ENCODE data around the gene WAS. TPM values are rescaled to one million over a fixed set of nuclear protein-coding genes. Genes with fewer than 3 reads are reported as not detected.

WAS gene
- total and polyA plus RNA-seq, 2 experiments from 2014 or later = 0.32 to 0.56 TPM

DNA sequence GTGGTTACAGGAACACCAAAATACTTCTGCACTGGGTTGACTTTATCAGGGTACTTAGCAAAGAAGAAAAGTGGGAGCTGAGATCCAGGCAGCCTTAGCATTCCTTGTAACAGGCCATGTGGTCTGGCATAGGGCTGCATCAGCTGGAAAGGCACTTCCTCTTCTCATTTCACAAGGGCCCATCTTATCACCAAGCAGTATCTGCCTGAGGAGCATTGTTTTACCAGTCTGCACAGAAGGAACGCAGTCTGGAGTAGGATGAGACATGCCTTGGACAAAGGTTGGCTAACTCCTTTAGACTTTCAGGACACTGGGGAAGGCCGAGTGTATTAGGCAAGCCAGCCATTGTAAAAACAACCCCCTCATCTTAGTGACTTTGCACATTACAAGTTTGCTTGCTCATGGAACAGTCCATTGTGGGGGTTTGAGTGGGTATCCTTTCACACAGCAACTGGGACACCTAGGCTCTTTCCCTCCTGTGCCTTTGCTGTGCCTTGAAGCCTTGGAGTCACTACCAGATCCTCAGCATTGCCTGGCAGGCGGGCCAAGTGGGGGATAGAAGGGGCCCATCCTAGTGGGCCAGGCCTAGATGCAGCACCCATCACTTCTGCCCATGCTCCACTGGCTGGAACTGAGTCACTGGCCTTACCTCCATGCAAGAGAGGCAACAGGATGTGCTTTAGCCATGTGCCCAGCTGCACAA, 17.5 kb downstream of the WAS start:
- H3K27me3 Mint-ChIP-seq (ENCODE audit: insufficient read depth, low read depth, poor library complexity) = peaks cover 9% of the 10 kb centered on the region
- no peaks in the 10 kb centered on the region for H3K9me3 Mint-ChIP-seq
- no peak overlapping the region for H3K4me3 ChIP-seq
- H3F3A ChIP-seq (replicated peaks; ENCODE audit: low read depth) = no peaks in the 10 kb centered on the region
- H3K79me2 ChIP-seq (replicated peaks; ENCODE audit: insufficient read depth) = peaks cover 9% of the 10 kb centered on the region
- no peaks in the 10 kb centered on the region for H3K27me3 ChIP-seq (ENCODE audit: insufficient read depth)
- no peak overlapping the region; the same call in 1 of the 2 replicates for H3K27ac Mint-ChIP-seq
- H3K4me1 ChIP-seq (ENCODE audit: insufficient read depth) = peaks cover 8% of the 10 kb centered on the region; the same call in 1 of the 2 replicates
- no peak overlapping the region for H3K27ac ChIP-seq (ENCODE audit: low read depth)
- TF ChIP-seq ZNF114 (CRISPR knock-in tag; IDR thresholded peaks at IDR 0.05) (no peak), STAT1 (IDR thresholded peaks at IDR 0.05; ENCODE audit: unreplicated experiment) (no peak)
- H2AFZ ChIP-seq = no peak overlapping the region
- no peak overlapping the region for H3K4me2 ChIP-seq
- ATAC-seq = no peak
- no peaks in the 10 kb centered on the region; the same call in 1 of the 2 replicates for H4K20me1 ChIP-seq (replicated peaks; ENCODE audit: insufficient read depth)
- DNase-seq (ENCODE audit: low spot score) = no peak
- H3K36me3 ChIP-seq (ENCODE audit: insufficient read depth) = no peaks in the 10 kb centered on the region
- H3K36me3 Mint-ChIP-seq (ENCODE audit: low read depth) = peaks cover 48% of the 10 kb centered on the region
- no peak overlapping the region for H3K4me3 Mint-ChIP-seq
- H3K9me2 ChIP-seq (ENCODE audit: insufficient read depth) = no peaks in the 10 kb centered on the region
- peaks cover 25% of the 10 kb centered on the region for H3K4me1 Mint-ChIP-seq

DNA sequence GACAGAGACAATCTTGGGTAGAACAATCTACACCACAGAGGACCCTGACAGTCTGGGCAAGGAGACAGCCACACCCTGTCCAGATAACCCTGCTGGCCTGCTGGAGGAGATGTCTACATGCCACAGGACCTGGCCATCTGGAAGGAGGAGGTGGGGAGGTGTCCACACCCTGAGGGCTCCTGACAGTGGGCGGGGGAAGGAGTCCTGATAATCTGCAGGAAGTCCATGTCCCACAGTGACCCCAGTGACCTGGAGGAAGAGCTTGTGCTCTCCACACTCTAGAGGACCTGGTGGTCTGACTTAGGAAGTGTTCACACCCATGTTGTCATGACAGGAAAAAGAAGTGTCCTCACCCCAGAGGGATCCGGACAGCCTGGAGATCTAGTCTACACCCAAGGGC, 18.4 kb downstream of the WAS start:
- no peak for DNase-seq (ENCODE audit: low spot score)
- peaks cover 8% of the 10 kb centered on the region; the same call in 1 of the 2 replicates for H3K4me1 ChIP-seq (ENCODE audit: insufficient read depth)
- no peaks in the 10 kb centered on the region for H3K9me2 ChIP-seq (ENCODE audit: insufficient read depth)
- no peak overlapping the region for H3K4me3 ChIP-seq
- Mint-ChIP-seq H3K4me3 (no peak overlapping the region), H3K27ac (no peak overlapping the region), H3K4me1 (peaks cover 24% of the 10 kb centered on the region), H3K36me3 (ENCODE audit: low read depth) (peaks cover 54% of the 10 kb centered on the region), H3K9me3 (no peaks in the 10 kb centered on the region), H3K27me3 (ENCODE audit: insufficient read depth, low read depth, poor library complexity) (peaks cover 9% of the 10 kb centered on the region)
- ATAC-seq = no peak
- H3K27me3 ChIP-seq (ENCODE audit: insufficient read depth) = no peaks in the 10 kb centered on the region
- H3K4me2 ChIP-seq = no peak overlapping the region
- H3F3A ChIP-seq (replicated peaks; ENCODE audit: low read depth) = no peaks in the 10 kb centered on the region
- H3K27ac ChIP-seq (ENCODE audit: low read depth) = no peak overlapping the region
- peaks cover 9% of the 10 kb centered on the region for H3K79me2 ChIP-seq (replicated peaks; ENCODE audit: insufficient read depth)
- no peaks in the 10 kb centered on the region; the same call in 1 of the 2 replicates for H4K20me1 ChIP-seq (replicated peaks; ENCODE audit: insufficient read depth)
- H3K36me3 ChIP-seq (ENCODE audit: insufficient read depth) = no peaks in the 10 kb centered on the region
- H2AFZ ChIP-seq = no peak overlapping the region
- no peak for TF ChIP-seq NANOG (IDR thresholded peaks at IDR 0.05; ENCODE audit: borderline replicate concordance)
- TF ChIP-seq JUNB (IDR thresholded peaks at IDR 0.05; ENCODE audit: unreplicated experiment) = no peak
- TF ChIP-seq POLR2AphosphoS5 (IDR thresholded peaks at IDR 0.05; ENCODE audit: low read depth) = no peak
- TF ChIP-seq CREB1 (CRISPR knock-in tag; IDR thresholded peaks at IDR 0.05; ENCODE audit: low read depth) = no peak
- TF ChIP-seq EZH2phosphoT487 (IDR thresholded peaks at IDR 0.05; ENCODE audit: unreplicated experiment) = no peak
- TF ChIP-seq ZNF114 (CRISPR knock-in tag; IDR thresholded peaks at IDR 0.05) = no peak
- TF ChIP-seq, protein P1, sequence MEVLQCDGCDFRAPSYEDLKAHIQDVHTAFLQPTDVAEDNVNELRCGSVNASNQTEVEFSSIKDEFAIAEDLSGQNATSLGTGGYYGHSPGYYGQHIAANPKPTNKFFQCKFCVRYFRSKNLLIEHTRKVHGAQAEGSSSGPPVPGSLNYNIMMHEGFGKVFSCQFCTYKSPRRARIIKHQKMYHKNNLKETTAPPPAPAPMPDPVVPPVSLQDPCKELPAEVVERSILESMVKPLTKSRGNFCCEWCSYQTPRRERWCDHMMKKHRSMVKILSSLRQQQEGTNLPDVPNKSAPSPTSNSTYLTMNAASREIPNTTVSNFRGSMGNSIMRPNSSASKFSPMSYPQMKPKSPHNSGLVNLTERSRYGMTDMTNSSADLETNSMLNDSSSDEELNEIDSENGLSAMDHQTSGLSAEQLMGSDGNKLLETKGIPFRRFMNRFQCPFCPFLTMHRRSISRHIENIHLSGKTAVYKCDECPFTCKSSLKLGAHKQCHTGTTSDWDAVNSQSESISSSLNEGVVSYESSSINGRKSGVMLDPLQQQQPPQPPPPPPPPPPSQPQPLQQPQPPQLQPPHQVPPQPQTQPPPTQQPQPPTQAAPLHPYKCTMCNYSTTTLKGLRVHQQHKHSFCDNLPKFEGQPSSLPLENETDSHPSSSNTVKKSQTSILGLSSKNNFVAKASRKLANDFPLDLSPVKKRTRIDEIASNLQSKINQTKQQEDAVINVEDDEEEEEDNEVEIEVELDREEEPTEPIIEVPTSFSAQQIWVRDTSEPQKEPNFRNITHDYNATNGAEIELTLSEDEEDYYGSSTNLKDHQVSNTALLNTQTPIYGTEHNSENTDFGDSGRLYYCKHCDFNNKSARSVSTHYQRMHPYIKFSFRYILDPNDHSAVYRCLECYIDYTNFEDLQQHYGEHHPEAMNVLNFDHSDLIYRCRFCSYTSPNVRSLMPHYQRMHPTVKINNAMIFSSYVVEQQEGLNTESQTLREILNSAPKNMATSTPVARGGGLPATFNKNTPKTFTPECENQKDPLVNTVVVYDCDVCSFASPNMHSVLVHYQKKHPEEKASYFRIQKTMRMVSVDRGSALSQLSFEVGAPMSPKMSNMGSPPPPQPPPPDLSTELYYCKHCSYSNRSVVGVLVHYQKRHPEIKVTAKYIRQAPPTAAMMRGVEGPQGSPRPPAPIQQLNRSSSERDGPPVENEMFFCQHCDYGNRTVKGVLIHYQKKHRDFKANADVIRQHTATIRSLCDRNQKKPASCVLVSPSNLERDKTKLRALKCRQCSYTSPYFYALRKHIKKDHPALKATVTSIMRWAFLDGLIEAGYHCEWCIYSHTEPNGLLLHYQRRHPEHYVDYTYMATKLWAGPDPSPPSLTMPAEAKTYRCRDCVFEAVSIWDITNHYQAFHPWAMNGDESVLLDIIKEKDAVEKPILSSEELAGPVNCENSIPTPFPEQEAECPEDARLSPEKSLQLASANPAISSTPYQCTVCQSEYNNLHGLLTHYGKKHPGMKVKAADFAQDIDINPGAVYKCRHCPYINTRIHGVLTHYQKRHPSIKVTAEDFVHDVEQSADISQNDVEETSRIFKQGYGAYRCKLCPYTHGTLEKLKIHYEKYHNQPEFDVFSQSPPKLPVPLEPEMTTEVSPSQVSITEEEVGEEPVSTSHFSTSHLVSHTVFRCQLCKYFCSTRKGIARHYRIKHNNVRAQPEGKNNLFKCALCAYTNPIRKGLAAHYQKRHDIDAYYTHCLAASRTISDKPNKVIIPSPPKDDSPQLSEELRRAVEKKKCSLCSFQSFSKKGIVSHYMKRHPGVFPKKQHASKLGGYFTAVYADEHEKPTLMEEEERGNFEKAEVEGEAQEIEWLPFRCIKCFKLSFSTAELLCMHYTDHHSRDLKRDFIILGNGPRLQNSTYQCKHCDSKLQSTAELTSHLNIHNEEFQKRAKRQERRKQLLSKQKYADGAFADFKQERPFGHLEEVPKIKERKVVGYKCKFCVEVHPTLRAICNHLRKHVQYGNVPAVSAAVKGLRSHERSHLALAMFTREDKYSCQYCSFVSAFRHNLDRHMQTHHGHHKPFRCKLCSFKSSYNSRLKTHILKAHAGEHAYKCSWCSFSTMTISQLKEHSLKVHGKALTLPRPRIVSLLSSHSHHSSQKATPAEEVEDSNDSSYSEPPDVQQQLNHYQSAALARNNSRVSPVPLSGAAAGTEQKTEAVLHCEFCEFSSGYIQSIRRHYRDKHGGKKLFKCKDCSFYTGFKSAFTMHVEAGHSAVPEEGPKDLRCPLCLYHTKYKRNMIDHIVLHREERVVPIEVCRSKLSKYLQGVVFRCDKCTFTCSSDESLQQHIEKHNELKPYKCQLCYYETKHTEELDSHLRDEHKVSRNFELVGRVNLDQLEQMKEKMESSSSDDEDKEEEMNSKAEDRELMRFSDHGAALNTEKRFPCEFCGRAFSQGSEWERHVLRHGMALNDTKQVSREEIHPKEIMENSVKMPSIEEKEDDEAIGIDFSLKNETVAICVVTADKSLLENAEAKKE (CRISPR knock-in tag; IDR thresholded peaks at IDR 0.05) = no peak
- TF ChIP-seq EZH2 (IDR thresholded peaks at IDR 0.05; ENCODE audit: low read depth, unreplicated experiment) = no peak
- no peak for TF ChIP-seq ZNF331 (CRISPR knock-in tag; IDR thresholded peaks at IDR 0.05; ENCODE audit: low read depth)
- TF ChIP-seq, protein P2, sequence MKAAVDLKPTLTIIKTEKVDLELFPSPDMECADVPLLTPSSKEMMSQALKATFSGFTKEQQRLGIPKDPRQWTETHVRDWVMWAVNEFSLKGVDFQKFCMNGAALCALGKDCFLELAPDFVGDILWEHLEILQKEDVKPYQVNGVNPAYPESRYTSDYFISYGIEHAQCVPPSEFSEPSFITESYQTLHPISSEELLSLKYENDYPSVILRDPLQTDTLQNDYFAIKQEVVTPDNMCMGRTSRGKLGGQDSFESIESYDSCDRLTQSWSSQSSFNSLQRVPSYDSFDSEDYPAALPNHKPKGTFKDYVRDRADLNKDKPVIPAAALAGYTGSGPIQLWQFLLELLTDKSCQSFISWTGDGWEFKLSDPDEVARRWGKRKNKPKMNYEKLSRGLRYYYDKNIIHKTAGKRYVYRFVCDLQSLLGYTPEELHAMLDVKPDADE (IDR thresholded peaks at IDR 0.05) = no peak
- no peak for TF ChIP-seq STAT1 (IDR thresholded peaks at IDR 0.05; ENCODE audit: unreplicated experiment)
